ENCODE data around the gene IL1RL2. TPM values are rescaled to one million over a fixed set of nuclear protein-coding genes. Genes with fewer than 3 reads are reported as not detected.

IL1RL2 gene
- total and polyA plus RNA-seq, 2 of the 8 experiments (the other 6 are each of a cell fraction or from before 2014, with no cell fraction given) = not detected

- H2BK12ac ChIP-seq (ENCODE audit: low read depth, low read length) = no peak overlapping the region
- no peak overlapping the region for H2AFZ ChIP-seq (ENCODE audit: low read length)
- no peak overlapping the region for H3K27ac ChIP-seq (ENCODE audit: low read depth, low read length)
- no peak overlapping the region for H3K4me3 ChIP-seq (ENCODE audit: extremely low read depth in 1 of 4, insufficient read depth in 2 of 4, low read depth in 3 of 4, low read length in 4 of 4)
- 80% methylated on average over 4 of the region's 4 CpGs; no CpG with 5 or more reads in 1 of the 2 experiments for WGBS, 2 experiments (ENCODE audit: extremely low coverage in 1 of 2, insufficient coverage in 1 of 2, insufficient read length in 1 of 2, insufficient replicate concordance in 2 of 2, low coverage in 1 of 2, low lambda C conversion rate in 2 of 2, missing lambda C conversion rate in 1 of 2)
- no peak overlapping the region for H3K9ac ChIP-seq (replicated peaks in 1 of 4; ENCODE audit: extremely low read depth in 1 of 4, low read depth in 3 of 4, low read length in 3 of 4)
- no peak overlapping the region for H2AK5ac ChIP-seq (ENCODE audit: low read depth, low read length)
- no peak overlapping the region for H2BK120ac ChIP-seq (replicated peaks; ENCODE audit: low read depth, low read length)
- no peak for DNase-seq (ENCODE audit: low read depth in 1 of 2, low spot score in 2 of 2)
- no peak overlapping the region for H2BK5ac ChIP-seq (ENCODE audit: low read depth, low read length)
- H4K8ac ChIP-seq (ENCODE audit: extremely low read depth, insufficient read depth, low read length) = no peak overlapping the region
- H4K91ac ChIP-seq (replicated peaks; ENCODE audit: insufficient read length, low read length) = no peak overlapping the region
- H3K4me1 ChIP-seq (replicated peaks in 1 of 4; ENCODE audit: control insufficient read depth in 3 of 4, insufficient read depth in 4 of 4, low read length in 3 of 4) = no peaks in the 10 kb centered on the region
- H3K36me3 ChIP-seq (ENCODE audit: control insufficient read depth in 2 of 4, insufficient read depth in 4 of 4, low read length in 3 of 4) = no peaks in the 10 kb centered on the region
- no peaks in the 10 kb centered on the region for H4K20me1 ChIP-seq (replicated peaks in 1 of 2; ENCODE audit: control insufficient read depth in 1 of 2, insufficient read depth in 2 of 2, low read length in 2 of 2)
- no peaks in the 10 kb centered on the region for H3K27me3 ChIP-seq (replicated peaks in 1 of 4; ENCODE audit: control insufficient read depth in 3 of 4, extremely low read depth in 1 of 4, insufficient read depth in 3 of 4, low read length in 3 of 4)
- FAIRE-seq = peak; percentile 66
- H3K9me3 ChIP-seq (ENCODE audit: insufficient read depth in 2 of 2, low read depth in 1 of 2, low read length in 1 of 2) = no peaks in the 10 kb centered on the region
- H3K23me2 ChIP-seq (ENCODE audit: low read depth, low read length) = no peaks in the 10 kb centered on the region
- H3K14ac ChIP-seq (ENCODE audit: insufficient read length) = no peak overlapping the region
- no peaks in the 10 kb centered on the region for H3K79me2 ChIP-seq (ENCODE audit: control insufficient read depth in 1 of 2, insufficient read depth in 2 of 2, low read length in 2 of 2)
- no peak overlapping the region for H3K4me2 ChIP-seq (ENCODE audit: insufficient read depth in 1 of 2, low read depth in 2 of 2, low read length in 2 of 2)
- no peak overlapping the region for H2BK20ac ChIP-seq (ENCODE audit: low read length)
- no peak overlapping the region for H4K5ac ChIP-seq (ENCODE audit: insufficient read length, low read depth, low read length)
- H3K23ac ChIP-seq (ENCODE audit: insufficient read length) = no peak overlapping the region
- H3K18ac ChIP-seq (ENCODE audit: extremely low read depth, low read length) = no peak overlapping the region
- no peak overlapping the region for H2BK15ac ChIP-seq (ENCODE audit: low read length)
- H3K56ac ChIP-seq (replicated peaks; ENCODE audit: insufficient read length, low read depth, low read length) = no peak overlapping the region
- H3K79me1 ChIP-seq (ENCODE audit: low read depth, low read length) = no peaks in the 10 kb centered on the region
- CTCF ChIA-PET (ENCODE audit: partially characterized antibody) = interaction anchor here (0.8 to 3.0 kb wide), 51 partner anchors 9 to 1608 kb away, joined by 3 to 42 read pairs (median 5); no protein-coding TSS in a partner anchor
- POLR2A ChIA-PET (ENCODE audit: partially characterized antibody) = no interaction called here
- H3K4ac ChIP-seq (replicated peaks; ENCODE audit: insufficient read length, low read depth, low read length) = no peak overlapping the region
- TF ChIP-seq CTCF (IDR thresholded peaks at IDR 0.05; ENCODE audit: control extremely low read depth in 1 of 3, insufficient read depth in 1 of 3, low read depth in 1 of 3, low read length in 3 of 3) = peak; percentile 7 to 60 (median 60)
- TF ChIP-seq RAD21 (IDR thresholded peaks at IDR 0.05 in 1 of 2, conservative IDR thresholded peaks at IDR 0.05 in 1 of 2; ENCODE audit: low read depth in 2 of 2, low read length in 2 of 2) = peak; percentile 69 to 82
- TF ChIP-seq MAFK (IDR thresholded peaks at IDR 0.05; ENCODE audit: low read depth, low read length) = no peak
- no peak for TF ChIP-seq FOSL1 (IDR thresholded peaks at IDR 0.05; ENCODE audit: insufficient read depth, low read depth, low read length)
- TF ChIP-seq POLR2A (IDR thresholded peaks at IDR 0.05; ENCODE audit: control extremely low read depth in 1 of 2, low read depth in 2 of 2, low read length in 2 of 2) = no peak
- TF ChIP-seq POLR2AphosphoS5 (IDR thresholded peaks at IDR 0.05; ENCODE audit: low read depth, low read length) = no peak
These were observed 20.5 kb upstream of the IL1RL2 start for GRCh38 chr2:102166189-102166845.
